HEK293 (cell line): ENCODE measurements around the gene DGKH.

Source experiments
- CTCF ChIA-PET: fragments of 350-600 bp; formaldehyde crosslinking; extraction: SDS; loops from one replicate; lab custom pipeline; 2021; ENCODE audit warnings: antibody characterized with exemption; lab: Yijun Ruan, JAX
- POLR2A ChIA-PET: fragments of 300-600 bp; formaldehyde crosslinking; extraction: SDS; loops from one replicate; lab custom pipeline; 2020; ENCODE audit warnings: antibody characterized with exemption, inconsistent platforms; lab: Yijun Ruan, JAX
- H3K27ac ChIP-seq: fragments of 200-500 bp; sonication (Bioruptor generic); 2 replicates; pipeline ENCODE4 v1.5.1; 2014; ENCODE audit warnings: low read depth, low read length, control low read depth, inconsistent platforms; ENCODE audit errors: extremely low read depth
- H3K36me3 ChIP-seq, 2 experiments: fragments of 200-500 bp in 1 of 2; sonication (Bioruptor generic) in 1 of 2; 1 replicate in 1 of 2; 2 replicates in 1 of 2; pipeline ENCODE4 v1.5.1; 2014 to 2017; ENCODE audit warnings: inconsistent platforms in 2 of 2, low read length in 2 of 2; ENCODE audit not compliant: control insufficient read depth in 2 of 2, insufficient read depth in 1 of 2
- H3K4me1 ChIP-seq: fragments of 200-500 bp; sonication (Bioruptor generic); 2 replicates; pipeline ENCODE4 v1.5.1; 2014; ENCODE audit warnings: mild to moderate bottlenecking, low read length, inconsistent platforms; ENCODE audit not compliant: control insufficient read depth, insufficient read depth
- H3K4me3 ChIP-seq: 2 replicates; pipeline ENCODE4 v1.5.1; 2011; ENCODE audit warnings: low read depth, mild to moderate bottlenecking, control low read depth, low read length, moderate library complexity
- H3K9me3 ChIP-seq: fragments of 200-500 bp; sonication (Bioruptor generic); 2 replicates; pipeline ENCODE4 v1.5.1; 2014; ENCODE audit warnings: low read depth, low read length, inconsistent platforms; ENCODE audit not compliant: control insufficient read depth, insufficient read depth
- GLIS1 ChIP-seq: fragments of 450-650 bp; formaldehyde crosslinking; IDR thresholded peaks from 2 replicates; pipeline ENCODE4 v1.5.1; 2016; ENCODE audit warnings: missing biosample characterization, missing genetic modification characterization
- HOXA7 ChIP-seq: sonication (generic); formaldehyde crosslinking; IDR thresholded peaks from 2 replicates; pipeline ENCODE4 v1.8.1; 2022; ENCODE audit warnings: missing genetic modification reagents, borderline replicate concordance
- HOXD13 ChIP-seq: sonication (generic); formaldehyde crosslinking; IDR thresholded peaks from 2 replicates; pipeline ENCODE4 v1.8.0; 2022; ENCODE audit warnings: missing genetic modification reagents, borderline replicate concordance
- KLF7 ChIP-seq: fragments of 450-650 bp; formaldehyde crosslinking; IDR thresholded peaks from 2 replicates; pipeline ENCODE4 v1.5.1; 2016; ENCODE audit warnings: missing biosample characterization, missing genetic modification characterization, borderline replicate concordance
- SCRT1 ChIP-seq: fragments of 450-650 bp; formaldehyde crosslinking; IDR thresholded peaks from 2 replicates; pipeline ENCODE4 v1.5.1; 2016; ENCODE audit warnings: missing biosample characterization, missing genetic modification characterization, borderline replicate concordance
- TSHZ1 ChIP-seq: fragments of 450-650 bp; formaldehyde crosslinking; IDR thresholded peaks from 2 replicates; pipeline ENCODE4 v1.5.1; 2016; ENCODE audit warnings: missing biosample characterization, missing genetic modification characterization, borderline replicate concordance
- YY2 ChIP-seq: fragments of 450-650 bp; formaldehyde crosslinking; IDR thresholded peaks from 2 replicates; pipeline ENCODE4 v1.5.1; 2016; ENCODE audit warnings: missing biosample characterization, missing genetic modification characterization
- ZBTB11 ChIP-seq: fragments of 450-650 bp; formaldehyde crosslinking; conservative IDR thresholded peaks from 2 replicates; pipeline ENCODE4 v1.5.1; 2016; ENCODE audit warnings: low read depth, missing biosample characterization, missing genetic modification characterization
- ZBTB21 ChIP-seq: fragments of 450-650 bp; formaldehyde crosslinking; IDR thresholded peaks from 2 replicates; pipeline ENCODE4 v1.5.1; 2017; ENCODE audit warnings: missing biosample characterization, missing genetic modification characterization
- ZBTB26 ChIP-seq: fragments of 450-650 bp; formaldehyde crosslinking; optimal IDR thresholded peaks from 2 replicates; pipeline ENCODE3; 2016; ENCODE audit warnings: missing biosample characterization, mild to moderate bottlenecking, missing genetic modification characterization
- ZFP69B ChIP-seq: fragments of 450-650 bp; formaldehyde crosslinking; IDR thresholded peaks from 2 replicates; pipeline ENCODE4 v1.5.1; 2016; ENCODE audit warnings: missing biosample characterization, missing genetic modification characterization
- ZNF132 ChIP-seq: fragments of 450-650 bp; formaldehyde crosslinking; IDR thresholded peaks from 2 replicates; pipeline ENCODE4 v1.5.1; 2017; ENCODE audit warnings: missing biosample characterization, missing genetic modification characterization, borderline replicate concordance
- ZNF302 ChIP-seq: fragments of 450-650 bp; formaldehyde crosslinking; IDR thresholded peaks from 2 replicates; pipeline ENCODE4 v1.5.1; 2016; ENCODE audit warnings: missing biosample characterization, missing genetic modification characterization, low read depth
- ZNF350 ChIP-seq: fragments of 450-650 bp; formaldehyde crosslinking; IDR thresholded peaks from 2 replicates; pipeline ENCODE4 v1.5.0; 2017; ENCODE audit warnings: missing biosample characterization, mild to moderate bottlenecking, missing genetic modification characterization
- ZNF37A ChIP-seq: fragments of 450-650 bp; IDR thresholded peaks from 2 replicates; pipeline ENCODE4 v1.5.1; 2018; ENCODE audit warnings: missing biosample characterization, missing genetic modification characterization
- ZNF585B ChIP-seq: fragments of 450-650 bp; formaldehyde crosslinking; IDR thresholded peaks from 2 replicates; pipeline ENCODE4 v1.5.1; 2016; ENCODE audit warnings: missing biosample characterization, missing genetic modification characterization
- ZNF664 ChIP-seq: fragments of 450-650 bp; formaldehyde crosslinking; IDR thresholded peaks from 2 replicates; pipeline ENCODE4 v1.5.1; 2016; ENCODE audit warnings: missing biosample characterization, missing genetic modification characterization
- ZNF677 ChIP-seq: fragments of 450-650 bp; IDR thresholded peaks from 2 replicates; pipeline ENCODE4 v1.5.0; 2018; ENCODE audit warnings: missing biosample characterization, mild to moderate bottlenecking, missing genetic modification characterization, moderate library complexity
- ZNF692 ChIP-seq: fragments of 450-650 bp; formaldehyde crosslinking; IDR thresholded peaks from 2 replicates; pipeline ENCODE4 v1.5.1; 2016; ENCODE audit warnings: missing biosample characterization, missing genetic modification characterization
- ZSCAN16 ChIP-seq: fragments of 450-650 bp; formaldehyde crosslinking; IDR thresholded peaks from 2 replicates; pipeline ENCODE4 v1.5.1; 2016; ENCODE audit warnings: missing biosample characterization, missing genetic modification characterization
- ZSCAN30 ChIP-seq: fragments of 450-650 bp; IDR thresholded peaks from 2 replicates; pipeline ENCODE4 v1.5.1; 2018; ENCODE audit warnings: missing biosample characterization, mild to moderate bottlenecking, missing genetic modification characterization, moderate library complexity
- ZSCAN5A ChIP-seq: fragments of 450-650 bp; formaldehyde crosslinking; IDR thresholded peaks from 2 replicates; pipeline ENCODE4 v1.5.1; 2016; ENCODE audit warnings: missing biosample characterization, missing genetic modification characterization

The DGKH gene

GRCh38 chr13:42000846-42001245 lies 47.6 kb upstream of the DGKH start:
- H3K4me3 ChIP-seq: no peak overlapping the region
- no peak overlapping the region for H3K27ac ChIP-seq
- CTCF ChIA-PET: no interaction called here
- TF ChIP-seq SCRT1 (tag by site-specific recombination) (no peak), HOXD13 (CRISPR knock-in tag) (no peak), ZBTB21 (tag by site-specific recombination) (no peak), TSHZ1 (tag by site-specific recombination) (no peak), ZNF302 (tag by site-specific recombination) (no peak), ZBTB26 (tag by site-specific recombination) (no peak), ZNF132 (tag by site-specific recombination) (no peak), ZNF664 (tag by site-specific recombination) (no peak), ZSCAN16 (tag by site-specific recombination) (no peak), HOXA7 (CRISPR knock-in tag) (no peak), GLIS1 (tag by site-specific recombination) (no peak), YY2 (no peak)
- no peaks in the 10 kb centered on the region for H3K36me3 ChIP-seq
- POLR2A ChIA-PET: interaction anchor here (1.5 kb wide), 1 partner anchor 11 kb away, joined by 3 read pairs; no protein-coding TSS in a partner anchor
- no peaks in the 10 kb centered on the region for H3K4me1 ChIP-seq
- no peaks in the 10 kb centered on the region for H3K9me3 ChIP-seq

- Histone ChIP-seq H3K9me3 (no peaks in the 10 kb centered on the region), H3K4me3 (no peak overlapping the region), H3K36me3 (no peaks in the 10 kb centered on the region), H3K27ac (no peak overlapping the region), H3K4me1 (no peaks in the 10 kb centered on the region)
- ChIA-PET POLR2A (interaction anchor here (1.5 kb wide), 1 partner anchor 12 kb away, joined by 3 read pairs; no protein-coding TSS in a partner anchor), CTCF (no interaction called here)
- no peak for TF ChIP-seq ZNF692 (tag by site-specific recombination)
- TF ChIP-seq ZSCAN30: no peak
- no peak for TF ChIP-seq ZBTB11 (tag by site-specific recombination)
- no peak for TF ChIP-seq ZNF585B
- no peak for TF ChIP-seq KLF7
- no peak for TF ChIP-seq ZNF132 (tag by site-specific recombination)
- TF ChIP-seq ZNF677 (tag by site-specific recombination): no peak
- TF ChIP-seq ZSCAN5A: no peak
- TF ChIP-seq ZNF350: no peak
- TF ChIP-seq ZFP69B (tag by site-specific recombination): no peak
- TF ChIP-seq ZNF37A (tag by site-specific recombination): no peak
Measured at GRCh38 chr13:42001580-42001979, 46.9 kb upstream of the DGKH start.
